K562 (cell line): Measurements from ENCODE around the gene POLN. TPM values are rescaled to one million over a fixed set of nuclear protein-coding genes. Genes with fewer than 3 reads are reported as not detected.

ENCODE experiments used
- ATAC-seq: fragments of 200-7000 bp; cut with Tn5 transposase; 3 replicates; pipeline ENCODE4 v1.9.1; 2020; ENCODE audit warnings: moderate library complexity
- BruUV-seq: library from RNA; stranded (reverse); fragments of 400-500 nt; replicated peaks from 2 replicates; lab custom pipeline; 2021; lab: Mats Ljungman, UMichigan
- CTCF ChIA-PET: fragments of 300-600 bp; formaldehyde crosslinking; extraction: SDS; loops from one replicate; lab custom pipeline; 2021; ENCODE audit warnings: low intra/inter-chr PET ratio; lab: Yijun Ruan, JAX
- POLR2A ChIA-PET: fragments of 300-600, 350-650 bp; sonication (Branson Sonifier 250); formaldehyde crosslinking; extraction: SDS; loops from one replicate; lab custom pipeline; 2021; ENCODE audit warnings: antibody characterized with exemption, inconsistent platforms; lab: Yijun Ruan, JAX
- DNase-seq, 4 experiments: peaks; one replicate each; pipeline versions ENCODE4 v3.0.0 to v3.0.0-alpha.2; 2011 to 2018; ENCODE audit warnings: low spot score in 3 of 4, mixed read lengths in 3 of 4; ENCODE audit errors: extremely low read depth in 1 of 4
- FAIRE-seq: peaks from 2 replicates; lab custom pipeline; 2011; peaks lifted over from hg19 to GRCh38; lab: Jason Lieb, UNC
- H2AFZ ChIP-seq: 2 replicates; pipeline ENCODE4 v1.6.0; 2011; ENCODE audit warnings: low read depth, low read length, control low read depth, inconsistent platforms
- H3K27ac ChIP-seq: fragments of 200-600 bp; 3 replicates; pipeline ENCODE4 v1.8.0; 2011; ENCODE audit warnings: low read depth, mild to moderate bottlenecking, control low read depth, inconsistent platforms, low read length, moderate library complexity, mixed read lengths; ENCODE audit errors: extremely low read depth
- H3K27me3 ChIP-seq, 2 experiments: fragments of 300-600 bp in 1 of 2; 2 replicates in 1 of 2; 3 replicates in 1 of 2; pipeline versions ENCODE4 v1.6.0 to v1.8.0; 2011; ENCODE audit warnings: inconsistent platforms in 2 of 2, low read length in 2 of 2, mild to moderate bottlenecking in 1 of 2, mixed read lengths in 1 of 2, moderate library complexity in 1 of 2; ENCODE audit not compliant: control insufficient read depth in 2 of 2, insufficient read depth in 2 of 2
- H3K36me3 ChIP-seq: fragments of 300-600 bp; 3 replicates; pipeline ENCODE4 v1.8.0; 2011; ENCODE audit warnings: mild to moderate bottlenecking, low read length, inconsistent platforms; ENCODE audit not compliant: control insufficient read depth, insufficient read depth
- H3K4me1 ChIP-seq, 2 experiments: fragments of 200-600 bp in 1 of 2; replicated peaks in 1 of 2; 2 replicates in 1 of 2; 3 replicates in 1 of 2; pipeline versions ENCODE4 v1.5.1 to v1.8.0; 2011; ENCODE audit warnings: inconsistent platforms in 2 of 2, low read length in 2 of 2, mild to moderate bottlenecking in 1 of 2, mixed read lengths in 1 of 2, moderate library complexity in 1 of 2; ENCODE audit not compliant: control insufficient read depth in 2 of 2, insufficient read depth in 2 of 2
- H3K4me2 ChIP-seq: 2 replicates; pipeline ENCODE4 v1.6.1; 2011; ENCODE audit warnings: low read length, control low read depth, inconsistent platforms, mixed read lengths; ENCODE audit not compliant: insufficient read depth
- H3K4me3 ChIP-seq: fragments of 200-600 bp; sonication (generic), shearing (Covaris generic); 2 replicates; pipeline ENCODE4 v1.5.1; 2016; ENCODE audit warnings: control low read depth, inconsistent platforms
- H3K79me2 ChIP-seq: fragments of 200-600 bp; 3 replicates; pipeline ENCODE4 v1.8.0; 2011; ENCODE audit warnings: low read length, inconsistent platforms; ENCODE audit not compliant: control insufficient read depth, insufficient read depth
- H3K9ac ChIP-seq, 2 experiments: 2 replicates each; pipeline versions ENCODE4 v1.6.0 to v1.6.1; 2011; ENCODE audit warnings: low read depth in 2 of 2, low read length in 2 of 2, control low read depth in 1 of 2, inconsistent platforms in 1 of 2, mild to moderate bottlenecking in 1 of 2, mixed read lengths in 1 of 2; ENCODE audit not compliant: insufficient read depth in 1 of 2
- H3K9me1 ChIP-seq: one replicate; pipeline ENCODE4 v1.6.0; 2011; ENCODE audit warnings: inconsistent platforms, mild to moderate bottlenecking, low read length, moderate library complexity; ENCODE audit not compliant: control insufficient read depth, insufficient read depth
- H3K9me3 ChIP-seq: replicated peaks from 2 replicates; pipeline ENCODE4 v1.5.1; 2011; ENCODE audit warnings: low read depth, low read length, inconsistent platforms; ENCODE audit not compliant: control insufficient read depth, insufficient read depth
- H4K20me1 ChIP-seq: replicated peaks from 2 replicates; pipeline ENCODE4 v1.6.1; 2011; ENCODE audit warnings: low read length, inconsistent platforms, mixed read lengths; ENCODE audit not compliant: control insufficient read depth, insufficient read depth
- FOXM1 ChIP-seq, 2 experiments: fragments of 450-650 bp in 1 of 2; sonication (generic) in 1 of 2; formaldehyde crosslinking in 1 of 2; IDR thresholded peaks; 2 replicates each; pipeline versions ENCODE4 v1.6.1 to v1.9.0; 2017 to 2022; ENCODE audit warnings: low read depth in 2 of 2, mild to moderate bottlenecking in 2 of 2, missing genetic modification reagents in 1 of 2, moderate library complexity in 1 of 2
- GABPB2 ChIP-seq: fragments of 250-450 bp; sonication (Bioruptor Pico); conservative IDR thresholded peaks from 2 replicates; pipeline ENCODE4 v1.5.1; 2021; ENCODE audit warnings: mild to moderate bottlenecking
- PHF8 ChIP-seq: fragments of 200-600 bp; sonication (generic); IDR thresholded peaks from 2 replicates; pipeline ENCODE4 v1.6.1; 2012; ENCODE audit warnings: mixed run types, mild to moderate bottlenecking, inconsistent platforms, low read length, moderate library complexity, borderline replicate concordance
- POLR2G ChIP-seq: fragments of 200-400 bp; formaldehyde crosslinking; IDR thresholded peaks from 2 replicates; pipeline ENCODE4 v1.6.1; 2017; ENCODE audit warnings: low read depth, mild to moderate bottlenecking, antibody characterized with exemption, low read length, moderate library complexity
- TAL1 ChIP-seq: fragments of 450-650 bp; IDR thresholded peaks from 2 replicates; pipeline ENCODE4 v1.6.1; 2016; ENCODE audit warnings: mild to moderate bottlenecking
- ZNF584 ChIP-seq: fragments of 200-800 bp; sonication (Bioruptor generic); IDR thresholded peaks from 2 replicates; pipeline ENCODE4 v1.6.1; 2016; ENCODE audit warnings: low read depth, mild to moderate bottlenecking, missing genetic modification characterization, missing compliant biosample characterization
- WGBS: fragments of 100-300 bp; shearing (Covaris generic); methylation state at CpG from one replicate; pipeline ENCODE4 v1.1.6; 2016; ENCODE audit warnings: low coverage, mixed read lengths; ENCODE audit not compliant: insufficient coverage; ENCODE audit errors: missing lambda C conversion rate; 5-methylcytosine and 5-hydroxymethylcytosine counted together
- in situ Hi-C: fragments of 300-500 bp; cut with MboI; formaldehyde crosslinking; loops from 4 replicates; pipeline ENCODE4 v1.15.0; 2018; ENCODE audit warnings: inconsistent platforms, mixed read lengths
- intact Hi-C: fragments of 100-400 bp; cut with micrococcal nuclease; formaldehyde crosslinking; loops from 2 replicates; pipeline ENCODE4 v1.14.2; 2022
- polyA plus RNA-seq, 8 experiments: library from polyadenylated mRNA; depleted of rRNA in 4 of 8; stranded (reverse) in 5 of 8; unstranded in 3 of 8; fragments of >200 nt; fragmentation: Nextera tagmentation in 2 of 8; fragmentation: Illumina TruSeq in 1 of 8; extraction: Ambion mirVana in 2 of 8; extraction: Trizol in 1 of 8; gene quantifications; 2 replicates each; pipeline versions ENCODE4 v1.2.1 to v1.2.3, GENCODE V29; 2011 to 2014; ENCODE audit warnings: inconsistent platforms in 1 of 8, missing spikeins in 1 of 8
- total RNA-seq, 7 experiments: library from RNA; depleted of rRNA in 6 of 7; stranded (reverse); fragments of >200 nt in 6 of 7; fragmentation: Illumina TruSeq in 2 of 7; extraction: Trizol in 2 of 7; gene quantifications; 2 replicates each; pipeline versions ENCODE4 v1.2.1 to v1.2.3, GENCODE V29; 2011 to 2021; ENCODE audit warnings: low replicate concordance in 1 of 7

The POLN gene
- total and polyA plus RNA-seq, 9 of the 15 experiments (the other 6 are each of a cell fraction or from before 2014, with no cell fraction given): 0.08 to 0.91 (median 0.32) TPM

DNA sequence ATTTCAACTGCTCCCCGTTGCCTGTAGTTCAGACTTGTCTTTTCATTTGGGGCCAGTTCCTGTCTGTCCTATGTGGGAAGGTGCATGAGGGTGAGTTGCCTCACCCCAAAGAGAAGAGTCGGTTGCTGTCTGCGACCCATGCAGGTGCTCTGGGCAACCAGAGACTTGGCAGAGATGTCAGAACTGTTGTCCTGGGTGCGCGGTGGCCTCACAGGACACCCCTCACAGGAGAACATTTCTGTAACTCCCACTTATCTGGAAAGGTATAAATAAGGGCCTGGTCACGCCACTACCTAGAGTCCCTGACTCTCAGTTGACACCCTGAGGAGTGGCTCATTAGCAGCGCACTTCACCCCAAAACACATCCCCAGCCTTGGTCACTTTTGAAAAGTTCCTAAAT is 192.5 kb downstream of the POLN start:
- 42% methylated on average over 7 of the region's 7 CpGs for WGBS
- in situ Hi-C loops: no loop called here
- Histone ChIP-seq H3K4me3 (no peak overlapping the region), H3K4me1 (peaks cover 0 to 29% of the 10 kb centered on the region in 2 experiments; a peak in 2 of 5 replicates), H3K9ac (0 out of 4 replicates have a peak overlapping the region, but pooled peaks of 1 of the 2 experiments have one; percentile 35), H2AFZ (no peak overlapping the region), H3K79me2 (no peaks in the 10 kb centered on the region), H3K9me1 (no peaks in the 10 kb centered on the region), H4K20me1 (no peaks in the 10 kb centered on the region), H3K27me3 (0 out of 5 replicates have a peak, but pooled peaks cover 0 to 4% of the 10 kb centered on the region in 2 experiments), H3K36me3 (no peaks in the 10 kb centered on the region), H3K9me3 (no peaks in the 10 kb centered on the region), H3K4me2 (no peak overlapping the region), H3K27ac (no peak overlapping the region)
- ATAC-seq: no peak
- peak in 1 of 4 experiments; percentile 1 for DNase-seq
- FAIRE-seq: no peak
- intact Hi-C loops: no loop called here
- no TSS peak for BruUV-seq
- ChIA-PET POLR2A (interaction anchor here (0.6 kb wide), 1 partner anchor 45 kb away, joined by 3 read pairs; no protein-coding TSS in a partner anchor), CTCF (no interaction called here)
- TF ChIP-seq ZNF584 (CRISPR knock-in tag) (no peak), TAL1 (no peak), GABPB2 (no peak), FOXM1 (IDR thresholded peaks at IDR 0.05; ENCODE audit: low read depth) (no peak), FOXM1 (CRISPR knock-in tag; IDR thresholded peaks at IDR 0.05; ENCODE audit: low read depth) (no peak), POLR2G (no peak), PHF8 (no peak)
